Measurements from ENCODE around the gene CCL23. TPM values are rescaled to one million over a fixed set of nuclear protein-coding genes. Genes with fewer than 3 reads are reported as not detected.

Gene CCL23
- total and polyA plus RNA-seq, 10 donors, result 1.6 to 40.6 (median 10.8) TPM

DNA sequence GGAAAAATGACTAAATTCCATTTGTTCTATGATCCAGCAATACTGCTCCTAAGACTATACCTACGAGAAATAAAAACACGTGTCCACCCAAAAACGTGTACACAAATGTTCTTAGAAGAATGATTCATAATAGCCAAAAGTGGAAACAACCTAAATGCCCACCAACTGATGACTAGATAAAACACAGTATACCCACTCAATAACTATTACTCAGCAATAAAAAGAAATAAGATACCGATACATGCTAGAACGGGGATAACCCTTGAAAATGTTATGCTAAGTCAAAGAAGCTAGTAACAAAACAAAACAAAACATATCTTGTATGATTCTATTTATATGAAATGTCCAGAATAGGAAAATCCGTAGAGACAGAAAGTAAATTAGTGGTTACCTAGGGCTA lies 54.1 kb downstream of the CCL23 start:
- intact Hi-C loops (cut with DNase I; ENCODE audit: low total_unique reads), result no loop called here

More for the DNA sequence above, 54.1 kb downstream of the CCL23 start:
- 76 to 83% (median 81%) methylated on average over 6 of the region's 6 CpGs for WGBS, 5 donors
- H3K27me3 ChIP-seq (replicated peaks in 1 of 7), result peaks cover 0 to 13% (median 0%) of the 10 kb centered on the region in 7 donors
- no peaks in the 10 kb centered on the region for H3K36me3 ChIP-seq
- no peaks in the 10 kb centered on the region for H3K4me1 ChIP-seq
- H3K27ac ChIP-seq, result no peak overlapping the region
- DNase-seq, result no peak
- no peak for TF ChIP-seq POLR2AphosphoS5 (IDR thresholded peaks at IDR 0.05)
- TF ChIP-seq POLR2A (IDR thresholded peaks at IDR 0.05), result no peak
- TF ChIP-seq, protein P1, sequence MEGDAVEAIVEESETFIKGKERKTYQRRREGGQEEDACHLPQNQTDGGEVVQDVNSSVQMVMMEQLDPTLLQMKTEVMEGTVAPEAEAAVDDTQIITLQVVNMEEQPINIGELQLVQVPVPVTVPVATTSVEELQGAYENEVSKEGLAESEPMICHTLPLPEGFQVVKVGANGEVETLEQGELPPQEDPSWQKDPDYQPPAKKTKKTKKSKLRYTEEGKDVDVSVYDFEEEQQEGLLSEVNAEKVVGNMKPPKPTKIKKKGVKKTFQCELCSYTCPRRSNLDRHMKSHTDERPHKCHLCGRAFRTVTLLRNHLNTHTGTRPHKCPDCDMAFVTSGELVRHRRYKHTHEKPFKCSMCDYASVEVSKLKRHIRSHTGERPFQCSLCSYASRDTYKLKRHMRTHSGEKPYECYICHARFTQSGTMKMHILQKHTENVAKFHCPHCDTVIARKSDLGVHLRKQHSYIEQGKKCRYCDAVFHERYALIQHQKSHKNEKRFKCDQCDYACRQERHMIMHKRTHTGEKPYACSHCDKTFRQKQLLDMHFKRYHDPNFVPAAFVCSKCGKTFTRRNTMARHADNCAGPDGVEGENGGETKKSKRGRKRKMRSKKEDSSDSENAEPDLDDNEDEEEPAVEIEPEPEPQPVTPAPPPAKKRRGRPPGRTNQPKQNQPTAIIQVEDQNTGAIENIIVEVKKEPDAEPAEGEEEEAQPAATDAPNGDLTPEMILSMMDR (IDR thresholded peaks at IDR 0.05 in 8 of 11, conservative IDR thresholded peaks at IDR 0.05 in 3 of 11), result no peak
- H3K9me3 ChIP-seq, result no peaks in the 10 kb centered on the region
- H3K4me3 ChIP-seq, result no peak overlapping the region

Other genes starting within 250 kb of the CCL23 start
- 1 to 10 TPM; 1.5 to 5.9 (median 3.1) TPM for gene MMP28, start 222.3 kb downstream of the CCL23 start, total RNA-seq
- 1 to 10 TPM; 1.1 to 3.5 (median 1.7) TPM for gene MMP28, start 222.3 kb downstream of the CCL23 start, polyA plus RNA-seq
- 100 to 1,000 TPM in 5 of 7 donors, 10 to 100 TPM in 2; 78.7 to 184 (median 146) TPM for gene TAF15, start 208.5 kb downstream of the CCL23 start, total RNA-seq
- gene TAF15, start 208.5 kb downstream of the CCL23 start, polyA plus RNA-seq, result 100 to 1,000 TPM in 1 of 3 donors, 10 to 100 TPM in 2; 55.9 to 113 (median 84.7) TPM
- gene HEATR9, start 149.1 kb downstream of the CCL23 start, total RNA-seq, result under 1 TPM; 0.28 to 0.92 (median 0.52) TPM
- under 1 TPM; 0.05 to 0.32 (median 0.11) TPM for gene HEATR9, start 149.1 kb downstream of the CCL23 start, polyA plus RNA-seq
- gene CCL5, start 137.6 kb downstream of the CCL23 start, total RNA-seq, result 10 to 100 TPM; 53.8 to 93.2 (median 83.4) TPM
- 10 to 100 TPM; 26.0 to 30.9 (median 29.7) TPM for gene CCL5, start 137.6 kb downstream of the CCL23 start, polyA plus RNA-seq
- gene RDM1, start 87.2 kb downstream of the CCL23 start, total RNA-seq, result under 1 TPM in 2 of 7 donors, not detected in 5; 0.52 to 0.82 TPM
- gene RDM1, start 87.2 kb downstream of the CCL23 start, polyA plus RNA-seq, result 1 to 10 TPM in 1 of 3 donors, under 1 TPM in 2; 0.48 to 2.3 (median 0.52) TPM
- gene LYZL6, start 74.3 kb downstream of the CCL23 start, total RNA-seq, result not detected
- not detected for gene LYZL6, start 74.3 kb downstream of the CCL23 start, polyA plus RNA-seq
- 1 to 10 TPM in 6 of 7 donors, under 1 TPM in 1; 0.32 to 8.4 (median 1.9) TPM for gene CCL16, start 36.5 kb downstream of the CCL23 start, total RNA-seq
- gene CCL16, start 36.5 kb downstream of the CCL23 start, polyA plus RNA-seq, result 1 to 10 TPM in 1 of 3 donors, under 1 TPM in 2; 0.27 to 1.7 (median 0.37) TPM
- 1,000 to 10,000 TPM in 1 of 7 donors, 100 to 1,000 TPM in 6; 279 to 1,219 (median 345) TPM for gene CCL14, start 31.2 kb downstream of the CCL23 start, total RNA-seq
- 100 to 1,000 TPM in 2 of 3 donors, 10 to 100 TPM in 1; 72.3 to 262 (median 220) TPM for gene CCL14, start 31.2 kb downstream of the CCL23 start, polyA plus RNA-seq
- gene CCL15, start 16.4 kb downstream of the CCL23 start, total RNA-seq, result not detected
- gene CCL15, start 16.4 kb downstream of the CCL23 start, polyA plus RNA-seq, result under 1 TPM; 0.15 to 0.20 (median 0.19) TPM
- gene CCL18, start 46.3 kb upstream of the CCL23 start, total RNA-seq, result 10 to 100 TPM in 5 of 7 donors, 1 to 10 TPM in 2; 5.2 to 27.8 (median 11.0) TPM
- gene CCL18, start 46.3 kb upstream of the CCL23 start, polyA plus RNA-seq, result 100 to 1,000 TPM in 1 of 3 donors, 10 to 100 TPM in 1, 1 to 10 TPM in 1; 9.8 to 109 (median 75.6) TPM
- 10 to 100 TPM; 10.7 to 85.9 (median 23.3) TPM for gene CCL3, start 72.2 kb upstream of the CCL23 start, total RNA-seq
- gene CCL3, start 72.2 kb upstream of the CCL23 start, polyA plus RNA-seq, result 10 to 100 TPM; 11.7 to 41.5 (median 17.6) TPM
- 10 to 100 TPM; 23.5 to 81.0 (median 33.8) TPM for gene CCL4, start 85.9 kb upstream of the CCL23 start, total RNA-seq
- gene CCL4, start 85.9 kb upstream of the CCL23 start, polyA plus RNA-seq, result 10 to 100 TPM; 10.1 to 32.9 (median 15.8) TPM
- gene TBC1D3B, start 158.7 kb upstream of the CCL23 start, total RNA-seq, result 10 to 100 TPM in 4 of 7 donors, 1 to 10 TPM in 2, not detected in 1; 4.3 to 13.5 (median 11.3) TPM
- gene TBC1D3B, start 158.7 kb upstream of the CCL23 start, polyA plus RNA-seq, result 1 to 10 TPM; 1.3 to 4.3 (median 3.3) TPM
- 1 to 10 TPM in 5 of 7 donors, under 1 TPM in 1, not detected in 1; 0.51 to 8.2 (median 3.7) TPM for gene CCL3L1, start 178.8 kb upstream of the CCL23 start, total RNA-seq
- 1 to 10 TPM in 2 of 3 donors, under 1 TPM in 1; 0.93 to 2.0 (median 1.1) TPM for gene CCL3L1, start 178.8 kb upstream of the CCL23 start, polyA plus RNA-seq
- 10 to 100 TPM in 3 of 7 donors, 1 to 10 TPM in 3, not detected in 1; 6.4 to 22.2 (median 14.9) TPM for gene CCL4L2, start 193.1 kb upstream of the CCL23 start, total RNA-seq
- 1 to 10 TPM; 2.3 to 8.5 (median 3.5) TPM for gene CCL4L2, start 193.1 kb upstream of the CCL23 start, polyA plus RNA-seq
- gene TBC1D3I, start 246.6 kb upstream of the CCL23 start, total RNA-seq, result 1 to 10 TPM in 1 of 7 donors, under 1 TPM in 4, not detected in 2; 0.32 to 1.1 (median 0.60) TPM
- gene TBC1D3I, start 246.6 kb upstream of the CCL23 start, polyA plus RNA-seq, result under 1 TPM; 0.10 to 0.17 (median 0.13) TPM

Data from spleen (tissue), 11 donors.